OCI-LY3 (cell line): ENCODE measurements around the gene DBI.

Experiments used
- H2AFZ ChIP-seq: fragments of 200-600, 300-600 bp; shearing (Covaris generic); 2 replicates; pipeline ENCODE4 v1.6.0; 2014; ENCODE audit warnings: antibody characterized with exemption, low read depth, low read length
- H3K27ac ChIP-seq: fragments of 200-600, 300-600 bp; sonication (generic); 2 replicates; pipeline ENCODE4 v1.5.1; 2014; ENCODE audit warnings: mild to moderate bottlenecking, low read length, moderate library complexity, mixed read lengths
- H3K27me3 ChIP-seq: fragments of 200-600, 300-600 bp; sonication (generic); 2 replicates; pipeline ENCODE4 v1.6.1; 2014; ENCODE audit warnings: low read depth, low read length, mixed read lengths
- H3K36me3 ChIP-seq: fragments of 200-600, 300-600 bp; sonication (generic); replicated peaks from 2 replicates; pipeline ENCODE3; 2014; ENCODE audit warnings: low read depth, low read length, mixed read lengths
- H3K4me1 ChIP-seq: fragments of 300-600, 200-600 bp; sonication (generic); 2 replicates; pipeline ENCODE4 v1.6.1; 2014; ENCODE audit warnings: low read length, mixed read lengths
- H3K4me2 ChIP-seq: fragments of 200-600, 300-600 bp; sonication (generic); 2 replicates; pipeline ENCODE4 v1.6.1; 2014; ENCODE audit warnings: low read length, mixed read lengths
- H3K4me3 ChIP-seq: fragments of 300-600, 200-600 bp; sonication (generic); 2 replicates; pipeline ENCODE4 v1.5.1; 2014; ENCODE audit warnings: antibody characterized with exemption, mild to moderate bottlenecking, low read length, moderate library complexity
- H3K79me2 ChIP-seq: fragments of 300-600, 200-600 bp; shearing (Covaris generic); 2 replicates; pipeline ENCODE4 v1.6.1; 2014; ENCODE audit warnings: mild to moderate bottlenecking, low read length, mixed read lengths
- H3K9ac ChIP-seq: fragments of 300-600, 200-600 bp; shearing (Covaris generic); 2 replicates; pipeline ENCODE4 v1.6.0; 2014; ENCODE audit warnings: mild to moderate bottlenecking, low read length, moderate library complexity
- H3K9me3 ChIP-seq: fragments of 200-600, 300-600 bp; shearing (Covaris generic); 2 replicates; pipeline ENCODE4 v1.6.1; 2014; ENCODE audit warnings: low read length, mixed read lengths; ENCODE audit not compliant: insufficient read depth
- H4K20me1 ChIP-seq: fragments of 200-600, 300-600 bp; sonication (generic); 2 replicates; pipeline ENCODE4 v1.6.1; 2016; ENCODE audit warnings: low read length, mixed read lengths; ENCODE audit not compliant: insufficient read depth
- CTCF ChIP-seq: fragments of 200-600, 300-600 bp; sonication (generic); IDR thresholded peaks from 2 replicates; pipeline ENCODE4 v1.5.1; 2014; ENCODE audit warnings: antibody characterized with exemption, low read length, low read depth
- EZH2phosphoT487 ChIP-seq: fragments of 200-600 bp; shearing (Covaris generic); IDR thresholded peaks from 2 replicates; pipeline ENCODE4 v1.6.1; 2018; ENCODE audit warnings: antibody characterized with exemption, mixed run types, low read depth

Gene DBI

GRCh38 chr2:119333360-119333759 is 33.4 kb upstream of the DBI start:
- Histone ChIP-seq H3K4me3 (no peak overlapping the region), H2AFZ (no peak overlapping the region), H3K9ac (no peak overlapping the region), H3K27me3 (no peaks in the 10 kb centered on the region), H3K36me3 (no peaks in the 10 kb centered on the region), H3K4me1 (no peaks in the 10 kb centered on the region), H3K79me2 (no peaks in the 10 kb centered on the region), H3K4me2 (no peak overlapping the region), H3K27ac (no peak overlapping the region), H3K9me3 (no peaks in the 10 kb centered on the region), H4K20me1 (no peaks in the 10 kb centered on the region)
- TF ChIP-seq EZH2phosphoT487 (no peak), CTCF (no peak)

GRCh38 chr2:119333833-119334232 is 32.9 kb upstream of the DBI start:
- Histone ChIP-seq H3K4me2 (no peak overlapping the region), H3K27ac (no peak overlapping the region), H3K4me1 (peaks cover 1% of the 10 kb centered on the region), H3K79me2 (no peaks in the 10 kb centered on the region), H3K36me3 (no peaks in the 10 kb centered on the region), H3K9ac (no peak overlapping the region), H3K9me3 (no peaks in the 10 kb centered on the region), H2AFZ (no peak overlapping the region), H3K27me3 (no peaks in the 10 kb centered on the region), H4K20me1 (no peaks in the 10 kb centered on the region), H3K4me3 (no peak overlapping the region)
- no peak for TF ChIP-seq EZH2phosphoT487
- TF ChIP-seq CTCF: no peak

GRCh38 chr2:119337749-119338148 is 29.0 kb upstream of the DBI start:
- Histone ChIP-seq H3K27ac (no peak overlapping the region), H3K27me3 (no peaks in the 10 kb centered on the region), H3K9me3 (no peaks in the 10 kb centered on the region), H3K79me2 (no peaks in the 10 kb centered on the region), H3K4me2 (no peak overlapping the region), H4K20me1 (no peaks in the 10 kb centered on the region), H3K4me3 (no peak overlapping the region), H3K36me3 (no peaks in the 10 kb centered on the region), H3K9ac (no peak overlapping the region), H2AFZ (no peak overlapping the region), H3K4me1 (peaks cover 14% of the 10 kb centered on the region)
- TF ChIP-seq EZH2phosphoT487 (no peak), CTCF (no peak)

GRCh38 chr2:119338272-119338671 is 28.5 kb upstream of the DBI start:
- Histone ChIP-seq H3K27ac (no peak overlapping the region), H3K4me2 (no peak overlapping the region), H3K9me3 (no peaks in the 10 kb centered on the region), H3K36me3 (no peaks in the 10 kb centered on the region), H3K9ac (no peak overlapping the region), H3K4me3 (no peak overlapping the region), H3K4me1 (peaks cover 14% of the 10 kb centered on the region), H3K27me3 (no peaks in the 10 kb centered on the region), H2AFZ (no peak overlapping the region), H3K79me2 (no peaks in the 10 kb centered on the region), H4K20me1 (no peaks in the 10 kb centered on the region)
- no peak for TF ChIP-seq CTCF
- no peak for TF ChIP-seq EZH2phosphoT487
